K562 (cell line): ENCODE results near the gene CTDSP2. TPM values are rescaled to one million over a fixed set of nuclear protein-coding genes. Genes with fewer than 3 reads are reported as not detected.

Experiments used
- ATAC-seq: fragments of 200-7000 bp; cut with Tn5 transposase; 3 replicates; pipeline ENCODE4 v1.9.1; 2020; ENCODE audit warnings: moderate library complexity
- BruUV-seq: library from RNA; stranded (reverse); fragments of 400-500 nt; replicated peaks from 2 replicates; lab custom pipeline; 2021; lab: Mats Ljungman, UMichigan
- CTCF ChIA-PET: fragments of 300-600 bp; formaldehyde crosslinking; extraction: SDS; loops from one replicate; lab custom pipeline; 2021; ENCODE audit warnings: low intra/inter-chr PET ratio; lab: Yijun Ruan, JAX
- POLR2A ChIA-PET: fragments of 300-600, 350-650 bp; sonication (Branson Sonifier 250); formaldehyde crosslinking; extraction: SDS; loops from one replicate; lab custom pipeline; 2021; ENCODE audit warnings: antibody characterized with exemption, inconsistent platforms; lab: Yijun Ruan, JAX
- DNase-seq, 4 experiments: peaks; one replicate each; pipeline versions ENCODE4 v3.0.0 to v3.0.0-alpha.2; 2011 to 2018; ENCODE audit warnings: low spot score in 3 of 4, mixed read lengths in 3 of 4; ENCODE audit errors: extremely low read depth in 1 of 4
- FAIRE-seq: peaks from 2 replicates; lab custom pipeline; 2011; peaks lifted over from hg19 to GRCh38; lab: Jason Lieb, UNC
- H2AFZ ChIP-seq: 2 replicates; pipeline ENCODE4 v1.6.0; 2011; ENCODE audit warnings: low read depth, low read length, control low read depth, inconsistent platforms
- H3K27ac ChIP-seq: fragments of 200-600 bp; 3 replicates; pipeline ENCODE4 v1.8.0; 2011; ENCODE audit warnings: low read depth, mild to moderate bottlenecking, control low read depth, inconsistent platforms, low read length, moderate library complexity, mixed read lengths; ENCODE audit errors: extremely low read depth
- H3K27me3 ChIP-seq, 2 experiments: fragments of 300-600 bp in 1 of 2; 2 replicates in 1 of 2; 3 replicates in 1 of 2; pipeline versions ENCODE4 v1.6.0 to v1.8.0; 2011; ENCODE audit warnings: inconsistent platforms in 2 of 2, low read length in 2 of 2, mild to moderate bottlenecking in 1 of 2, mixed read lengths in 1 of 2, moderate library complexity in 1 of 2; ENCODE audit not compliant: control insufficient read depth in 2 of 2, insufficient read depth in 2 of 2
- H3K36me3 ChIP-seq: fragments of 300-600 bp; 3 replicates; pipeline ENCODE4 v1.8.0; 2011; ENCODE audit warnings: mild to moderate bottlenecking, low read length, inconsistent platforms; ENCODE audit not compliant: control insufficient read depth, insufficient read depth
- H3K4me1 ChIP-seq, 2 experiments: fragments of 200-600 bp in 1 of 2; replicated peaks in 1 of 2; 2 replicates in 1 of 2; 3 replicates in 1 of 2; pipeline versions ENCODE4 v1.5.1 to v1.8.0; 2011; ENCODE audit warnings: inconsistent platforms in 2 of 2, low read length in 2 of 2, mild to moderate bottlenecking in 1 of 2, mixed read lengths in 1 of 2, moderate library complexity in 1 of 2; ENCODE audit not compliant: control insufficient read depth in 2 of 2, insufficient read depth in 2 of 2
- H3K4me2 ChIP-seq: 2 replicates; pipeline ENCODE4 v1.6.1; 2011; ENCODE audit warnings: low read length, control low read depth, inconsistent platforms, mixed read lengths; ENCODE audit not compliant: insufficient read depth
- H3K4me3 ChIP-seq: fragments of 200-600 bp; sonication (generic), shearing (Covaris generic); 2 replicates; pipeline ENCODE4 v1.5.1; 2016; ENCODE audit warnings: control low read depth, inconsistent platforms
- H3K79me2 ChIP-seq: fragments of 200-600 bp; 3 replicates; pipeline ENCODE4 v1.8.0; 2011; ENCODE audit warnings: low read length, inconsistent platforms; ENCODE audit not compliant: control insufficient read depth, insufficient read depth
- H3K9ac ChIP-seq, 2 experiments: 2 replicates each; pipeline versions ENCODE4 v1.6.0 to v1.6.1; 2011; ENCODE audit warnings: low read depth in 2 of 2, low read length in 2 of 2, control low read depth in 1 of 2, inconsistent platforms in 1 of 2, mild to moderate bottlenecking in 1 of 2, mixed read lengths in 1 of 2; ENCODE audit not compliant: insufficient read depth in 1 of 2
- H3K9me1 ChIP-seq: one replicate; pipeline ENCODE4 v1.6.0; 2011; ENCODE audit warnings: inconsistent platforms, mild to moderate bottlenecking, low read length, moderate library complexity; ENCODE audit not compliant: control insufficient read depth, insufficient read depth
- H3K9me3 ChIP-seq: replicated peaks from 2 replicates; pipeline ENCODE4 v1.5.1; 2011; ENCODE audit warnings: low read depth, low read length, inconsistent platforms; ENCODE audit not compliant: control insufficient read depth, insufficient read depth
- H4K20me1 ChIP-seq: replicated peaks from 2 replicates; pipeline ENCODE4 v1.6.1; 2011; ENCODE audit warnings: low read length, inconsistent platforms, mixed read lengths; ENCODE audit not compliant: control insufficient read depth, insufficient read depth
- HNRNPL ChIP-seq: fragments of 200-400 bp; formaldehyde crosslinking; IDR thresholded peaks from 2 replicates; pipeline ENCODE4 v1.6.1; 2017; ENCODE audit warnings: low read depth, mild to moderate bottlenecking, low read length
- NUFIP1 ChIP-seq: fragments of 450-650 bp; IDR thresholded peaks from 2 replicates; pipeline ENCODE4 v1.6.1; 2018; ENCODE audit not compliant: partially characterized antibody
- RAD51 ChIP-seq: fragments of 450-650 bp; IDR thresholded peaks from 2 replicates; pipeline ENCODE4 v1.7.1; 2016; ENCODE audit warnings: low read depth, mild to moderate bottlenecking, borderline replicate concordance
- REST ChIP-seq, 2 experiments: fragments of 450-650 bp; formaldehyde crosslinking in 1 of 2; IDR thresholded peaks; 2 replicates each; pipeline versions ENCODE4 v1.4.0 to v1.6.1; 2014 to 2020; ENCODE audit warnings: mild to moderate bottlenecking in 2 of 2, borderline replicate concordance in 1 of 2, low read depth in 1 of 2
- SAFB ChIP-seq: fragments of 200-400 bp; formaldehyde crosslinking; IDR thresholded peaks from 2 replicates; pipeline ENCODE4 v1.6.1; 2017; ENCODE audit warnings: low read depth, low read length, borderline replicate concordance
- WGBS: fragments of 100-300 bp; shearing (Covaris generic); methylation state at CpG from one replicate; pipeline ENCODE4 v1.1.6; 2016; ENCODE audit warnings: low coverage, mixed read lengths; ENCODE audit not compliant: insufficient coverage; ENCODE audit errors: missing lambda C conversion rate; 5-methylcytosine and 5-hydroxymethylcytosine counted together
- in situ Hi-C: fragments of 300-500 bp; cut with MboI; formaldehyde crosslinking; loops from 4 replicates; pipeline ENCODE4 v1.15.0; 2018; ENCODE audit warnings: inconsistent platforms, mixed read lengths
- intact Hi-C: fragments of 100-400 bp; cut with micrococcal nuclease; formaldehyde crosslinking; loops from 2 replicates; pipeline ENCODE4 v1.14.2; 2022
- polyA plus RNA-seq, 8 experiments: library from polyadenylated mRNA; depleted of rRNA in 4 of 8; stranded (reverse) in 5 of 8; unstranded in 3 of 8; fragments of >200 nt; fragmentation: Nextera tagmentation in 2 of 8; fragmentation: Illumina TruSeq in 1 of 8; extraction: Ambion mirVana in 2 of 8; extraction: Trizol in 1 of 8; gene quantifications; 2 replicates each; pipeline versions ENCODE4 v1.2.1 to v1.2.3, GENCODE V29; 2011 to 2014; ENCODE audit warnings: inconsistent platforms in 1 of 8, missing spikeins in 1 of 8
- total RNA-seq, 7 experiments: library from RNA; depleted of rRNA in 6 of 7; stranded (reverse); fragments of >200 nt in 6 of 7; fragmentation: Illumina TruSeq in 2 of 7; extraction: Trizol in 2 of 7; gene quantifications; 2 replicates each; pipeline versions ENCODE4 v1.2.1 to v1.2.3, GENCODE V29; 2011 to 2021; ENCODE audit warnings: low replicate concordance in 1 of 7
- TF ChIP-seq, protein P1 (sequence below): fragments of 250-450 bp; sonication (Bioruptor Pico); IDR thresholded peaks from 2 replicates; pipeline ENCODE4 v1.4.0; 2020; ENCODE audit warnings: mild to moderate bottlenecking
- TF ChIP-seq, protein P2 (sequence below): sonication (generic); formaldehyde crosslinking; IDR thresholded peaks from 2 replicates; pipeline ENCODE4 v1.9.0; 2022; ENCODE audit warnings: mild to moderate bottlenecking, missing genetic modification reagents

CTDSP2 gene
- total and polyA plus RNA-seq, 9 of the 15 experiments (the other 6 are each of a cell fraction or from before 2014, with no cell fraction given): 20.4 to 108 (median 47.7) TPM

GRCh38 chr12:57874166-57875108, 27.9 kb upstream of the CTDSP2 start (continued):
- TF ChIP-seq, protein P1, sequence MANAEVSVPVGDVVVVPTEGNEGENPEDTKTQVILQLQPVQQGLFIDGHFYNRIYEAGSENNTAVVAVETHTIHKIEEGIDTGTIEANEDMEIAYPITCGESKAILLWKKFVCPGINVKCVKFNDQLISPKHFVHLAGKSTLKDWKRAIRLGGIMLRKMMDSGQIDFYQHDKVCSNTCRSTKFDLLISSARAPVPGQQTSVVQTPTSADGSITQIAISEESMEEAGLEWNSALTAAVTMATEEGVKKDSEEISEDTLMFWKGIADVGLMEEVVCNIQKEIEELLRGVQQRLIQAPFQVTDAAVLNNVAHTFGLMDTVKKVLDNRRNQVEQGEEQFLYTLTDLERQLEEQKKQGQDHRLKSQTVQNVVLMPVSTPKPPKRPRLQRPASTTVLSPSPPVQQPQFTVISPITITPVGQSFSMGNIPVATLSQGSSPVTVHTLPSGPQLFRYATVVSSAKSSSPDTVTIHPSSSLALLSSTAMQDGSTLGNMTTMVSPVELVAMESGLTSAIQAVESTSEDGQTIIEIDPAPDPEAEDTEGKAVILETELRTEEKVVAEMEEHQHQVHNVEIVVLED: no peak
- no peak for TF ChIP-seq NUFIP1

DNA sequence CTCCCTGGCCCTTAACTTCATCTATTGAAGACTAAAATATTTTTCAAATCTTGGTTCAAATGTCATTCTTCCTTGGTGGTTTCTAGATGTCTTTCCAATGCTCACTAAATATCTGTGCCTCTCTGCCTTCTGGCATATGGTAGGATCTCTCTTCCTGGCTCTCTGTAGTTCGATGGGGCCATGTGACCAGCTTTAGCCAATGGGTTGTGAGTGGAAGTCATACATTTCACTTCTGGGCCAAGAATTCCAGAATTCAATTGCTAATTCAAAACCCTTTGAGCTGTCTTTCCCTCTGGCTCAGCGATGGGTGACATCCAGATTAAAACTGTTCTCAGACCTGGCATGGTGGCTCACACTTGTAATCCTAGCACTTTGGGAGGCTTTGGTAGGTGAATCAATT, 25.8 kb upstream of the CTDSP2 start:
- in situ Hi-C loops: no loop called here
- Histone ChIP-seq H3K79me2 (no peaks in the 10 kb centered on the region), H2AFZ (peak overlapping the region; percentile 48), H3K9me1 (no peaks in the 10 kb centered on the region), H4K20me1 (no peaks in the 10 kb centered on the region), H3K27ac (no peak overlapping the region), H3K4me3 (no peak overlapping the region), H3K9ac (no peak overlapping the region), H3K4me1 (peaks cover 8% of the 10 kb centered on the region in 2 experiments), H3K27me3 (no peaks in the 10 kb centered on the region), H3K36me3 (no peaks in the 10 kb centered on the region), H3K4me2 (no peak overlapping the region), H3K9me3 (no peaks in the 10 kb centered on the region)
- ChIA-PET POLR2A (no interaction called here), CTCF (no interaction called here)
- WGBS: 27% methylated on average over 2 of the region's 2 CpGs
- DNase-seq: peak in 2 of 4 experiments; percentile 39 to 41
- no TSS peak for BruUV-seq
- FAIRE-seq: no peak
- intact Hi-C loops: no loop called here
- no peak for ATAC-seq
- TF ChIP-seq RAD51: peak; percentile 72
- TF ChIP-seq HNRNPL: no peak
- 0 out of 2 replicates have a peak, but pooled peaks have one; percentile 8 for TF ChIP-seq REST (IDR thresholded peaks at IDR 0.05; ENCODE audit: borderline replicate concordance)
- no peak for TF ChIP-seq REST (CRISPR knock-in tag; IDR thresholded peaks at IDR 0.05; ENCODE audit: low read depth)
- TF ChIP-seq, protein P2, sequence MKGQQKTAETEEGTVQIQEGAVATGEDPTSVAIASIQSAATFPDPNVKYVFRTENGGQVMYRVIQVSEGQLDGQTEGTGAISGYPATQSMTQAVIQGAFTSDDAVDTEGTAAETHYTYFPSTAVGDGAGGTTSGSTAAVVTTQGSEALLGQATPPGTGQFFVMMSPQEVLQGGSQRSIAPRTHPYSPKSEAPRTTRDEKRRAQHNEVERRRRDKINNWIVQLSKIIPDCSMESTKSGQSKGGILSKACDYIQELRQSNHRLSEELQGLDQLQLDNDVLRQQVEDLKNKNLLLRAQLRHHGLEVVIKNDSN (CRISPR knock-in tag): peak; percentile 82
- no peak for TF ChIP-seq SAFB
